GM19467 (cell line): ENCODE measurements around the gene PCDHB3.
"Not testable (repeated sequence)": the region's sequence is repeated elsewhere in the genome, so short reads cannot be mapped to it uniquely, and the experiment has no call there.

ENCODE experiments used
- ATAC-seq: cut with Tn5 transposase; IDR thresholded peaks from one replicate; pipeline ENCODE4 v1.9.1; 2021; ENCODE audit warnings: mild to moderate bottlenecking, moderate library complexity; ENCODE audit not compliant: unreplicated experiment

The PCDHB3 gene

DNA sequence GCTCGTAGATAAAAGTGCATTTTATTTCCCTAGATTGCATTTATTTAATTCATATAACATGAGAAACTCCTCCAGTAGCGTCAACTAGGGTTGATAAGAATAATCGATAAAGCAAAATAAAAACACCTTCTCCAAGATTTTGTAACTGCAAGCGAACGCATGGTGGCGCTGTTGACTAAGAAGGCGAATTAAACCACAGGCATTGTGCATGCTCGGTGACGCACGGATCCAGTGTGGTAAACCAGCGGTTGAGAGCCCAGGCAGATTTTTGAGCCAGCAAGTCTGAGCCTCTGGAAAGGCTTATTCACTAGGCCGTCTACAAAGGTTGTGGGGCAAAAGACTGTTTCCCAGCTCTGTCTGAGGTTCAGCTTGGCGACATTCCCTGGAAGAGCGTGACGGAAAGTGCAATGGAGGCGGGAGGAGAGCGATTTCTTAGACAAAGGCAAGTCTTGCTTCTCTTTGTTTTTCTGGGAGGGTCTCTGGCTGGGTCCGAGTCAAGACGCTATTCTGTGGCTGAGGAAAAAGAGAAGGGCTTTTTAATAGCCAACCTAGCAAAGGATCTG, at the start of gene PCDHB3:
TSS of gene PCDHB3 (plus strand) at position 231 of the 563 bp plus-strand sequence. CDS start at position 408, 177 bp downstream.
- ATAC-seq = no peak

DNA sequence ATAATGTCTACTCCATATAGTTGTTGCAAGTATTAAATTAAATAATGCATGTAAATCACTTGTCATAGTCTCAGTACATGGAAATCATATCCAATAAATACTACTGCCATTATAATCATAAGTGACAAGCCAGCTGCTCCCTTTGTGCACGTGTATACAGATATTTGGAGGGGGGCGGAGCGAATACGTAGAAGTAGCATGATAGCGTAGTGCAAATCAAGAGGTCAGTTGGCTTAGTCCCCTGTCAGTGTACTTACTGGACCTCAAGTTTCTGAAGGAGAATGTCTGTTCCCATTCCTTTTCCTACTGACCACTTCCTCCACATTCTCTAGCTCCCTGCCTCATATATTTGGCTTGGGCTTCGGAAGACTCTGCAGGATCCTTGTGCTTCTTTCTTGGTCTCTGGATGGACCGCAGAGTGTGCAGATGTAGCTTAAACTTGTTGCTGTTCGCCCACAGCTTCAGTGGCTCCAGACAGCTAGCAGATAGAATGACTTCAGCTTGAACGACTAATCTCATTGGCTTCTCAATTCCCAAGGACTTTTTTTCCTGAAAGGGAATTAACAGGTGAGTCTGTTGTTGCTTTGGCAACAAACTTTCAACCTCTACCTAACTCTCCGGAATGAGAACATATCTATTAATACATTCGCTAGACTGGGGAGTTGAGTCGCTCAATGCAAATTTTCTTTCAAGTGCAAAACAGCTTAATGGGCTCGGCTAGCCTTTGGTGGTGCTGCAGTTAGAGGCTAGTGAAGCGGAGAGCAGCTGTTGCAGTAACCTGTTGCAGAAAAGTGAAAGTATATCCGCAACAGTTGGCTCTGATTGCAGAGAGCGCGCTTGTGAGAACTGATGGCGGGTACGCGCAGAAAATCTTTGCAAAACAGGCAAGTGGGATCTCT, 49.4 kb upstream of the PCDHB3 start, which contains the start of gene PCDHB1:
TSS of gene PCDHB1 (plus strand) at position 753 of the 899 bp plus-strand sequence. CDS start at position 850, 97 bp downstream.
- ATAC-seq = no peak

DNA sequence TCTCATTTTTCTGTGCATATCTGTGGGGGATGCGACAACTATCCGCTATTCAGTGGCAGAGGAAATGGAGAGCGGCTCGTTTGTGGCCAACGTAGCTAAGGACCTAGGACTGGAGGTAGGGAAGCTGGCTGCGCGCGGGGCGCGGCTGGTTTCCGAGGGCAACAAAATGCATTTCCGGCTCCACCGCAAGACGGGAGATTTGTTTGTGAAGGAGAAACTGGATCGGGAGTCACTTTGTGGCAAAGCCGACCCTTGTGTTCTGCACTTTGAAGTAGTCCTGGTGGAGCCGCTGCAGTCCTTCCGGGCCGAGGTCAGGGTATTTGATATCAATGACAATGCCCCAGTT, 48.8 kb upstream of the PCDHB3 start:
- no peak for ATAC-seq

DNA sequence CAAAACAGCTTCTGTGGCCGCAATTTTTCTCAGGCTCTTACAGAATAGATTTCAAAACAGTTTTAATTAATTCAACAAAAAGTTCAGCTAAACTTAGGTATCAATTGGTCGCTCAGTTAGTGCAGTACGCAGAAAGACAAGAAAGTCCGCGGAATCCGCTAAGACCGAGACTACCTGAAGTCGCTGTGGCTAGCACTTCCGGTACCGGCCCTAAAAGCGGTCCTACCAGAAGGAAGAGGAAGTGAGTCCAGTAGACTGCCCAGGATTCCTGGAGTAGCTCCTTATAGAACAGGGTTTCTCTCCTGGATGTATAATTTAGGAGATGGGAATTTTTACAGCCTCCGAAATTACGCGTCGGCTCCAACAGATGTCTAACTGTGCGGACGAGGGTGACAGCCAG, 22.4 kb upstream of the PCDHB3 start:
- no peak for ATAC-seq

DNA sequence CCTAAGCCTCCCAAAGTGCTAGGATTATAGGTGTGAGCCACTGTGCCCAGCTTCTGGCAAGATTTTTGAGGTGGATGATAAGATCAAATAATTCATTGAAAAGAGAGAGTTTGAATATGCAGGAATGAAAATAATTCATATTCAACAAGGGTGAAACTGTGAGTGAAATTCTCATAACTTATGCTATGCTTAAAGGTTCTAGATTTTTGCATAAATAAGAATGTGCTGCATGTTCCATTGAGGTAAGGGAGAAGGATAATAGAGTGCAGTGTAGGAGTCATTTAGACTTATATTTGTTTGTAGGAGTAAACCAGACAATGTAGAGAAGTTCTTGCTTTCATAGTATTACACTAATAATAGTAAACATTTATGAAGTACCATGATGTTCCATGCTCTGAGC, 18.0 kb upstream of the PCDHB3 start:
- no peak for ATAC-seq

DNA sequence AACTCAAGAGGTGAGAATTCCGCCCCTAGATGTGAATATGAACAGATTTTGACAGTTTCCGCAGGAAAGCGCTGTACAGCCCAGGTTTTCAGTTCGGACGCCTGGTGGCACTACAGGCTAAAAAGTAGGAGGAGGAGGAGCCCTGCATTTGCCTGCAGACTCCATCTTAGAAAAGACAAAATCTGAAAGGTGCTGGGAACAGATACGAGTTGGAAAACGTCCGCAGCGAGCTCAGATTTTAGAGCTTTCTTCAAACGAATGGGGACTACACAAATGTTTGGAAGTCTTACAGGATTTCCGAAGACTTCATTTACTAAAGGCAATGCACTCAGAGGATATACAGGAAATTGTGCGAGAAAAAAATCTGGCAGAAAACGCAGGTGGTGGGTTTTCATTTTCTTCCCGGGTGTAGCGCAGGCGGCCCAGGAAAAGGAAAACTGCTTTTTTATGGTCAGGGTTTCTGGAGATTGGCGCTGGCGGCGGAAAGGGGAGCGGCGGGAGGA, 15.7 kb upstream of the PCDHB3 start:
- ATAC-seq = no peak

DNA sequence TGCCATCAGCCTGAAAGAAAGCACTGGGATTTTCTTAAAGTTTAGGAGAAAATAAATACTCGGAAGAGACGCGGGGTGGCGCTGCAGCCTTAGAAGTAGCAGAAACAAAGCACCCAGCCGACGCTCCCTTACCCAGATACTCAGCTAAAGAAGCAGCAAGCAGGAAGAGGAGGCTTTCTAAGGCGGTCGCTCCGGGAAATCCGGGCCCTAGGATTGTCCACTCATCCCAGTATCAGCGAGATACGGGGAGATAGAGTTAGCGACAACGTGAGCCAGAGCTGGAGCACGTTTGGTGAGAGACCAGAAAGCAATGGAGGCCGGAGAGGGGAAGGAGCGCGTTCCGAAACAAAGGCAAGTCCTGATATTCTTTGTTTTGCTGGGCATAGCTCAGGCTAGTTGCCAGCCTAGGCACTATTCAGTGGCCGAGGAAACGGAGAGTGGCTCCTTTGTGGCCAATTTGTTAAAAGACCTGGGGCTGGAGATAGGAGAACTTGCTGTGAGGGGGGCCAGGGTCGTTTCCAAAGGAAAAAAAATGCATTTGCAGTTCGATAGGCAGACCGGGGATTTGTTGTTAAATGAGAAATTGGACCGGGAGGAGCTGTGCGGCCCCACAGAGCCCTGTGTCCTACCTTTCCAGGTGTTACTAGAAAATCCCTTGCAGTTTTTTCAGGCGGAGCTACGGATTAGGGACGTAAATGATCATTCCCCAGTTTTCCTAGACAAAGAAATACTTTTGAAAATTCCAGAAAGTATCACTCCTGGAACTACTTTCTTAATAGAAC, 5.6 kb upstream of the PCDHB3 start, which contains the start of gene PCDHB2:
TSS of gene PCDHB2 (plus strand) at position 135 of the 782 bp plus-strand sequence. CDS start at position 311, 176 bp downstream.
- no peak for ATAC-seq

DNA sequence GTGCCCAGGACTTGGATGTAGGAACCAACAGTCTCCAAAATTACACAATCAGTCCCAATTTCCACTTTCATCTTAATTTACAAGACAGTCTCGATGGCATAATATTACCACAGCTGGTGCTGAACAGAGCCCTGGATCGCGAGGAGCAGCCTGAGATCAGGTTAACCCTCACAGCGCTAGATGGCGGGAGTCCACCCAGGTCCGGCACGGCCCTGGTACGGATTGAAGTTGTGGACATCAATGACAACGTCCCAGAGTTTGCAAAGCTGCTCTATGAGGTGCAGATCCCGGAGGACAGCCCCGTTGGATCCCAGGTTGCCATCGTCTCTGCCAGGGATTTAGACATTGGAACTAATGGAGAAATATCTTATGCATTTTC, 5.0 kb upstream of the PCDHB3 start:
- no peak for ATAC-seq

DNA sequence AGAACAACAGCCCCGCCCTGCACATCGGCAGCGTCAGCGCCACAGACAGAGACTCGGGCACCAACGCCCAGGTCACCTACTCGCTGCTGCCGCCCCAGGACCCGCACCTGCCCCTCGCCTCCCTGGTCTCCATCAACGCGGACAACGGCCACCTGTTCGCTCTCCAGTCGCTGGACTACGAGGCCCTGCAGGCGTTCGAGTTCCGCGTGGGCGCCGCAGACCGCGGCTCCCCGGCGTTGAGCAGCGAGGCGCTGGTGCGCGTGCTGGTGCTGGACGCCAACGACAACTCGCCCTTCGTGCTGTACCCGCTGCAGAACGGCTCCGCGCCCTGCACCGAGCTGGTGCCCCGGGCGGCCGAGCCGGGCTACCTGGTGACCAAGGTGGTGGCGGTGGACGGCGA, 4.1 kb upstream of the PCDHB3 start:
- ATAC-seq = not testable (repeated sequence)

DNA sequence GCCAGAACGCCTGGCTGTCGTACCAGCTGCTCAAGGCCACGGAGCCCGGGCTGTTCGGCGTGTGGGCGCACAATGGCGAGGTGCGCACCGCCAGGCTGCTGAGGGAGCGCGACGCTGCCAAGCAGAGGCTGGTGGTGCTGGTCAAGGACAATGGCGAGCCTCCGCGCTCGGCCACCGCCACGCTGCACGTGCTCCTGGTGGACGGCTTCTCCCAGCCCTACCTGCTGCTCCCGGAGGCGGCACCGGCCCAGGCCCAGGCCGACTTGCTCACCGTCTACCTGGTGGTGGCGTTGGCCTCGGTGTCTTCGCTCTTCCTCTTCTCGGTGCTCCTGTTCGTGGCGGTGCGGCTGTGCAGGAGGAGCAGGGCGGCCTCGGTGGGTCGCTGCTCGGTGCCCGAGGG, 3.7 kb upstream of the PCDHB3 start:
- not testable (repeated sequence) for ATAC-seq

DNA sequence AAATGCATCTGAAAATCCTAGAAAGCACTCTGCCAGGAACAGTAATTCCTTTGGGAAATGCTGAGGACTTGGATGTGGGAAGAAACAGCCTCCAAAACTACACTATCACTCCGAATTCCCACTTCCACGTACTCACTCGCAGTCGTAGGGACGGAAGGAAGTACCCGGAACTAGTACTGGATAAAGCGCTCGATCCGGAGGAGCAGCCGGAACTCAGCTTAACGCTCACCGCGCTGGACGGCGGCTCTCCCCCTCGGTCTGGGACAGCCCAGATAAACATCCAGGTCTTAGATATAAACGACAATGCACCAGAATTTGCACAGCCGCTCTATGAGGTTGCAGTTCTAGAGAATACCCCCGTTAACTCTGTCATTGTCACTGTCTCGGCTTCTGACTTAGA, 786 bp downstream of the PCDHB3 start:
- ATAC-seq = no peak

DNA sequence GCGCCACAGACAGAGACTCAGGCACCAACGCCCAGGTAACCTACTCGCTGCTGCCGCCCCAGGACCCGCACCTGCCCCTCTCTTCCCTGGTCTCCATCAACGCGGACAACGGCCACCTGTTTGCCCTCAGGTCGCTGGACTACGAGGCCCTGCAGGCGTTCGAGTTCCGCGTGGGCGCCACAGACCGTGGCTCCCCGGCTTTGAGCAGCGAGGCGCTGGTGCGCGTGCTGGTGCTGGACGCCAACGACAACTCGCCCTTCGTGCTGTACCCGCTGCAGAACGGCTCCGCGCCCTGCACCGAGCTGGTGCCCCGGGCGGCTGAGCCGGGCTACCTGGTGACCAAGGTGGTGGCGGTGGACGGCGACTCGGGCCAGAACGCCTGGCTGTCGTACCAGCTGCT, 1.8 kb downstream of the PCDHB3 start:
- not testable (repeated sequence) for ATAC-seq

DNA sequence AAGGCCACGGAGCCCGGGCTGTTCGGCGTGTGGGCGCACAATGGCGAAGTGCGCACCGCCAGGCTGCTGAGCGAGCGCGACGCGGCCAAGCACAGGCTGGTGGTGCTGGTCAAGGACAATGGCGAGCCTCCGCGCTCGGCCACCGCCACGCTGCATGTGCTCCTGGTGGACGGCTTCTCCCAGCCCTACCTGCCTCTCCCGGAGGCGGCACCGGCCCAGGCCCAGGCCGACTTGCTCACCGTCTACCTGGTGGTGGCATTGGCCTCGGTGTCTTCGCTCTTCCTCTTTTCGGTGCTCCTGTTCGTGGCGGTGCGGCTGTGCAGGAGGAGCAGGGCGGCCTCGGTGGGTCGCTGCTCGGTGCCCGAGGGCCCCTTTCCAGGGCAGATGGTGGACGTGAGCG, 2.2 kb downstream of the PCDHB3 start:
- not testable (repeated sequence) for ATAC-seq

DNA sequence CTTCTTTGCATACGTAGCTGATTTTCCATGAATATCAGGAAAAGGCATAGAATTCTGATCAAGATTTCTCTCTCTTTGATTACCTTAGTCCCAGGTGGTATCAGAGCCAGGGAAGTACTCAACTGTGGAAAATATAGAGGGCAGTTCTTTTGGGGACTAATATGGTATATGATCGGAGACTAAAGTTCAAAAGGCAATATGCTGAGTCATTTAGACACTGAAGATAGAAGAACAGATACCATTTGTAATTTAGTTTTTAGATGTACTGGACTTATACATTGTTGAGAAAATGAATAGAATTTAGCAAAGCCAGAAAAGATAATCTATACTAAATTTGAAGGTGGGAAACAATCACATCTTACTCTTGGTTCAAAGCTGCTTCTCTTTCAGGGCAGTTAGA, 5.1 kb downstream of the PCDHB3 start:
- ATAC-seq = no peak

DNA sequence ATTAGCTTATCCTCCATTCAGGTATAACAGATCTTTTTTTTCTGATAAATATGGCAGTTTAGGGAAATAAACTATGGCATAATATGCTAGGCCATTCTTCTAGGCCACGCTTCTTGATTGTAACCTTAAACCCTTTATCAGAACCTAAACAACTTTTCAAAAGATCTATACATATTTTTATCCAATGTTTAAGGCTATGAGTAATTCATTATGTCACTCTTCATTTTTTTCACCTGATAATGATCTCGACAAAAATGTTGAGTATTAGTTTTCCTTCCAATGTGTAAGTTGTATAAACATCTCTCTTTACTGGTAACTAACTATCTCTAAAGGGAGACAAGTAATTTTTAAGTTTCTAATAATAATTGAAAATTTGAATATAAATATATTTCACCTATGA, 19.0 kb downstream of the PCDHB3 start:
- no peak for ATAC-seq

DNA sequence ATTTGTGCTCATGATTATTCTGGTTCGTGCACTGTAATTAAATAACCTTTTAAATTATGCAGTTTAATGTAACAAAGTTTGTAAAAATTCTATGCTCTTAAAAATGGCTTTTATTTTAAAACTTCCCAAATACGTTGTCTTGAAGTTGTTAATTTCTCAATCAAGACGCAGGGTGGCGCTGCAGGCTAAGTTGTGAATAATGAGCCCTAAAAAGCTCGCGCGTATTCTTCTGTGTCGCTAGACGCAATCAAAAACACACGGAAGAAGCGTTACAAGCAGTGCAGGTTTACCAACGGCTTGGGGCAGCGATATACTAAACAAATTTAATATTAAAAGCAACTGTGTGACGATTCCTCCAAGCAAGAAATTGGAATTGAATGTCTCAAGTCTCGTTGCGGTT, 21.3 kb downstream of the PCDHB3 start, which contains the start of gene PCDHB4:
TSS of gene PCDHB4 (plus strand) at position 256 of the 400 bp plus-strand sequence. CDS start 181 bp downstream, outside the sequence.
- ATAC-seq = no peak

DNA sequence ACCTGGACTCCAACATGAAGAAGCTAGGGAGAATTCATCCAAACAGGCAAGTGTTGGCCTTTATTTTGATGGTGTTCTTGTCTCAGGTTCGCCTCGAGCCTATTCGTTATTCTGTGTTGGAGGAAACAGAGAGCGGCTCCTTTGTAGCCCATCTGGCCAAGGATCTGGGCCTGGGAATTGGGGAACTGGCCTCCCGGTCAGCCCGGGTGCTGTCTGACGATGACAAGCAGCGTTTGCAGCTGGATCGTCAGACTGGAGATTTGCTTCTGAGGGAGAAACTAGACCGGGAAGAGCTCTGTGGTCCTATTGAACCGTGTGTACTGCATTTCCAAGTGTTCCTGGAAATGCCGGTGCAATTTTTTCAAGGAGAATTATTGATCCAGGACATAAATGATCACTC, 21.7 kb downstream of the PCDHB3 start:
- ATAC-seq = no peak

DNA sequence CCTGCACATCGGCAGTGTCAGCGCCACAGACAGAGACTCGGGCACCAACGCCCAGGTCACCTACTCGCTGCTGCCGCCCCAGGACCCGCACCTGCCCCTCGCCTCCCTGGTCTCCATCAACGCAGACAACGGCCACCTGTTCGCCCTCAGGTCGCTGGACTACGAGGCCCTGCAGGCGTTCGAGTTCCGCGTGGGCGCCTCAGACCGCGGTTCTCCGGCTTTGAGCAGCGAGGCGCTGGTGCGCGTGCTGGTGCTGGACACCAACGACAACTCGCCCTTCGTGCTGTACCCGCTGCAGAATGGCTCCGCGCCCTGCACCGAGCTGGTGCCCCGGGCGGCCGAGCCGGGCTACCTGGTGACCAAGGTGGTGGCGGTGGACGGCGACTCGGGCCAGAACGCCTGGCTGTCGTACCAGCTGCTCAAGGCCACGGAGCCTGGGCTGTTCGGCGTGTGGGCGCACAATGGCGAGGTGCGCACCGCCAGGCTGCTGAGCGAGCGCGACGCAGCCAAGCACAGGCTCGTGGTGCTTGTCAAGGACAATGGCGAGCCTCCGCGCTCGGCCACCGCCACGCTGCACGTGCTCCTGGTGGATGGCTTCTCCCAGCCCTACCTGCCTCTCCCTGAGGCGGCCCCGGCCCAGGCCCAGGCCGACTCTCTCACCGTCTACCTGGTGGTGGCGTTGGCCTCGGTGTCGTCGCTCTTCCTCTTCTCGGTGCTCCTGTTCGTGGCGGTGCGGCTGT, 23.3 kb downstream of the PCDHB3 start:
- not testable (repeated sequence) for ATAC-seq

DNA sequence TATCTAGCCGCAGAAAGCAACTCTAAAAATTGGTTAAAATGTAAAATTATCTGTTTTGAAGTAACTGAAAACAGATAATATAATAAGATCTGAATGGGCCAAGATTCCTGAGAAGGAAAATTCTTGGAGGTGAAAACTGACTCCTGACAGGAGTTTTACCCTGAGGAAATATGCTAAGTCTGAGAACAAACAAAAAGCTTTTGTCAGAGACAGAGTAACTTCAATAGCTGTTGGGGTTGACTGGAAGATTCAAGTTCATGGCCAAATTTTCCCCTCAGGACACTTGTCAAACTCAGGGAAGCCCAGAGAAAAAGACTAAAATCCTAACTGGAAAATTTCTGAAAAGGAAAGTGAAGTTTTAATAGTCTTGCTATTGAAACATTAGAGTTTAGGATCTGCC, 27.0 kb downstream of the PCDHB3 start:
- ATAC-seq = no peak

DNA sequence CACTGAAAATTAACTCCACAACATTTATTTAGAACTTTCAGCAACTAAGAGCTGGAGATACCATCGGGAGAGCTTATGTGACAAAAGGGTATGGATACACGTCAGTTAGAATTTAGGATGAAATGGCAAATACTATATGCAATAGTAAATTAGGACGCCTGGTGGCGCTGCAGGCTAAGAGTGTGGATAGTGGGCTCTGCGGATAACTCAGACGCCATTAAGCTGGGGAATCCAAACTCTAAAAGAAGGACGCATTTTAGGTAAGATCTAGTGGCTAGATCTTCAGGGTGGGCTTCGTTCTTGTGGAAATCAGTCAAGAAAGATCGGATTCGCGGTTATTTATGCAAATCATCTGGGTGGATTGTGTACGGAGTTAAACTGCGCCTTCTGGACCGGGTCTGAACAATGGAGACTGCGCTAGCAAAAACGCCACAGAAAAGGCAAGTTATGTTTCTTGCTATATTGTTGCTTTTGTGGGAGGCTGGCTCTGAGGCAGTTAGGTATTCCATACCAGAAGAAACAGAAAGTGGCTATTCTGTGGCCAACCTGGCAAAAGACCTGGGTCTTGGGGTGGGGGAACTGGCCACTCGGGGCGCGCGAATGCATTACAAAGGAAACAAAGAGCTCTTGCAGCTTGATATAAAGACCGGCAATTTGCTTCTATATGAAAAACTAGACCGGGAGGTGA, 34.9 kb downstream of the PCDHB3 start, which contains the start of gene PCDHB5:
TSS of gene PCDHB5 (plus strand) at position 177 of the 688 bp plus-strand sequence. CDS start at position 406, 229 bp downstream.
- ATAC-seq = no peak
